Mucosa of descending colon (tissue), 3 donors: ENCODE results near the gene RNASE12. TPM values are rescaled to one million over a fixed set of nuclear protein-coding genes. Genes with fewer than 3 reads are reported as not detected.

ENCODE experiments used
- ATAC-seq: fragments of 200-7000 bp; cut with Tn5 transposase; one replicate; pipeline ENCODE4 v1.9.1; 2020; ENCODE audit warnings: mild to moderate bottlenecking, moderate library complexity
- DNase-seq, 3 donors: peaks; one replicate each; pipeline ENCODE4 v3.0.0-alpha.2; 2020
- H3K36me3 ChIP-seq: fragments of 200-600 bp; one replicate; pipeline ENCODE4 v1.8.0; 2021; ENCODE audit warnings: low read depth, mild to moderate bottlenecking
- H3K4me1 ChIP-seq: fragments of 200-600 bp; one replicate; pipeline ENCODE4 v1.8.0; 2021; ENCODE audit warnings: low read depth, mild to moderate bottlenecking
- H3K4me3 ChIP-seq: fragments of 200-600 bp; one replicate; pipeline ENCODE4 v1.8.0; 2021; ENCODE audit warnings: mild to moderate bottlenecking
- H3K9me3 ChIP-seq: fragments of 200-600 bp; one replicate; pipeline ENCODE4 v1.8.0; 2021; ENCODE audit warnings: mild to moderate bottlenecking
- CTCF ChIP-seq: fragments of 200-600 bp; IDR thresholded peaks from one replicate; pipeline ENCODE4 v1.8.0; 2022; ENCODE audit warnings: antibody characterized with exemption, mild to moderate bottlenecking
- intact Hi-C, 2 donors: fragments of 100-400 bp; cut with DNase I in 1 of 2; cut with micrococcal nuclease in 1 of 2; formaldehyde crosslinking; loops; one replicate each; pipeline versions ENCODE4 v1.11.0 to v1.11.1; 2022; cut with DNase I, micrococcal nuclease
- total RNA-seq, 3 donors: library from RNA; stranded (reverse); fragmentation: NEBNext Ultra II Directional in 2 of 3; extraction: Animal tissue kit (Norgen Biotek cat#: 25700) in 2 of 3; gene quantifications; one replicate each; pipeline versions ENCODE4 v1.2.1 to v1.2.4, GENCODE V29; 2021 to 2023
- donor health status: DM: no; HTN: no; CAD: no; lungs with moderate emphysema.
- donor health status: DM: no; HTN: no; CAD: no.
- donor health status: DM: no; HTN: yes; CAD: no.

The RNASE12 gene
- total RNA-seq, 3 donors from 2014 or later, result not detected

- no peak for DNase-seq
- intact Hi-C loops, result loop anchor here (5.0 kb wide), 2 partner anchors 71 to 199 kb away; partner anchors contain the start of genes RNASE4 (in 2 of the 2) and TEP1 (in 1 of the 2)
These were observed 20.1 kb upstream of the RNASE12 start for GRCh38 chr14:20611277-20611676.

GRCh38 chr14:20610002-20610765 lies 19.0 kb upstream of the RNASE12 start:
- intact Hi-C loops, result loop anchor here (5.0 kb wide), 2 partner anchors 72 to 198 kb away; partner anchors contain the start of genes RNASE4 (in 2 of the 2) and TEP1 (in 1 of the 2)
- no peak for TF ChIP-seq CTCF

More at GRCh38 chr14:20611277-20611676, 20.1 kb upstream of the RNASE12 start:
- Histone ChIP-seq H3K36me3 (no peaks in the 10 kb centered on the region), H3K9me3 (no peaks in the 10 kb centered on the region), H3K4me1 (peaks cover 12% of the 10 kb centered on the region), H3K4me3 (no peak overlapping the region)
- no peak for ATAC-seq
- TF ChIP-seq CTCF, result no peak

GRCh38 chr14:20609215-20610001 lies 18.2 kb upstream of the RNASE12 start:
- Histone ChIP-seq H3K36me3 (no peaks in the 10 kb centered on the region), H3K4me3 (peak overlapping the region; percentile 33), H3K9me3 (no peaks in the 10 kb centered on the region), H3K4me1 (peaks cover 12% of the 10 kb centered on the region)
- ATAC-seq (peak; percentile 68), DNase-seq (peak; percentile 61 to 81 (median 66))
- TF ChIP-seq CTCF, result peak; percentile 86
- intact Hi-C loops, result loop anchor here (5.0 to 10.0 kb wide), 5 partner anchors 73 to 282 kb away; partner anchors contain the start of genes RNASE4 (in 2 of the 2) and TEP1 (in 1 of the 2)

More at GRCh38 chr14:20610002-20610765, 19.0 kb upstream of the RNASE12 start:
- ATAC-seq, result peak; percentile 41
- no peaks in the 10 kb centered on the region for H3K36me3 ChIP-seq
- peaks cover 12% of the 10 kb centered on the region for H3K4me1 ChIP-seq
- no peaks in the 10 kb centered on the region for H3K9me3 ChIP-seq
- peak overlapping the region; percentile 33 for H3K4me3 ChIP-seq
- peak; percentile 78 to 86 (median 84) for DNase-seq

- intact Hi-C loops, result loop anchor here (5.0 to 10.0 kb wide), 3 partner anchors 74 to 281 kb away; no protein-coding TSS in a partner anchor
- no peak overlapping the region for H3K4me3 ChIP-seq
- H3K36me3 ChIP-seq, result no peaks in the 10 kb centered on the region
- no peaks in the 10 kb centered on the region for H3K9me3 ChIP-seq
- H3K4me1 ChIP-seq, result peaks cover 7% of the 10 kb centered on the region
- ATAC-seq, result no peak
- TF ChIP-seq CTCF, result no peak
- no peak for DNase-seq
These were observed 17.4 kb upstream of the RNASE12 start for GRCh38 chr14:20608383-20609110.

GRCh38 chr14:20607617-20608016 lies 16.4 kb upstream of the RNASE12 start:
- peaks cover 7% of the 10 kb centered on the region for H3K4me1 ChIP-seq
- H3K36me3 ChIP-seq, result no peaks in the 10 kb centered on the region
- ATAC-seq, result no peak
- no peaks in the 10 kb centered on the region for H3K9me3 ChIP-seq
- DNase-seq, result no peak
- intact Hi-C loops, result loop anchor here (5.0 to 10.0 kb wide), 3 partner anchors 73 to 280 kb away; no protein-coding TSS in a partner anchor
- no peak overlapping the region for H3K4me3 ChIP-seq
- no peak for TF ChIP-seq CTCF
